HCT116 (cell line): ENCODE results near the gene TGM6. TPM values are rescaled to one million over a fixed set of nuclear protein-coding genes. Genes with fewer than 3 reads are reported as not detected.

ENCODE experiments used
- ATAC-seq: fragments of 200-7000 bp; cut with Tn5 transposase; 2 replicates; pipeline ENCODE4 v1.9.1; 2020; ENCODE audit warnings: mild to moderate bottlenecking, moderate library complexity
- BruUV-seq: library from RNA; stranded (reverse); fragments of 400-500 nt; replicated peaks from 2 replicates; lab custom pipeline; 2021; lab: Mats Ljungman, UMichigan
- CTCF ChIA-PET: fragments of 300-600 bp; sonication (Branson Sonifier 250); formaldehyde crosslinking; loops from one replicate; lab custom pipeline; 2021; ENCODE audit warnings: antibody characterized with exemption; lab: Charles Lee
- POLR2A ChIA-PET: fragments of 300-600, 350-600 bp; sonication (Branson Sonifier 250); formaldehyde crosslinking; loops from one replicate; lab custom pipeline; 2021; ENCODE audit warnings: antibody characterized with exemption; lab: Charles Lee
- RAD21 ChIA-PET, 2 experiments: fragments of 300-600 bp; sonication (Branson Sonifier 250); formaldehyde crosslinking; loops; one replicate each; lab custom pipeline; 2023; ENCODE audit warnings: low total read pairs in 2 of 2; ENCODE audit not compliant: uncharacterized antibody in 2 of 2, unreplicated experiment in 2 of 2, low non-redundant PET in 1 of 2; lab: Charles Lee
- DNase-seq: peaks from one replicate; pipeline ENCODE4 v3.0.0-alpha.2; 2010; ENCODE audit warnings: low read depth, low spot score
- H2AFZ ChIP-seq: fragments of 200-600 bp; shearing (Covaris generic), sonication (generic); 2 replicates; pipeline ENCODE4 v1.6.1; 2017; ENCODE audit warnings: low read depth, mixed run types, mixed read lengths, antibody characterized with exemption, low read length; ENCODE audit not compliant: poor library complexity, severe bottlenecking
- H3K27ac ChIP-seq: 2 replicates; pipeline ENCODE4 v1.5.1; 2012; ENCODE audit warnings: low read depth, low read length
- H3K27me3 ChIP-seq: fragments of 200-600 bp; sonication (generic); 2 replicates; pipeline ENCODE4 v1.6.1; 2016; ENCODE audit warnings: mixed run types, low read length, mixed read lengths; ENCODE audit not compliant: insufficient read depth
- H3K36me3 ChIP-seq, 2 experiments: fragments of 200-500 bp in 1 of 2; fragments of 200-600 bp in 1 of 2; sonication (Bioruptor generic) in 1 of 2; sonication (generic) in 1 of 2; 2 replicates each; pipeline versions ENCODE4 v1.5.1 to v1.6.1; 2014 to 2016; ENCODE audit warnings: low read length in 2 of 2, inconsistent platforms in 1 of 2, mixed read lengths in 1 of 2, mixed run types in 1 of 2; ENCODE audit not compliant: insufficient read depth in 2 of 2, control insufficient read depth in 1 of 2
- H3K4me1 ChIP-seq, 2 experiments: fragments of 200-600 bp in 1 of 2; sonication (generic) in 1 of 2; 2 replicates each; pipeline versions ENCODE4 v1.5.1 to v1.6.1; 2012 to 2017; ENCODE audit warnings: low read length in 2 of 2, inconsistent platforms in 1 of 2, mild to moderate bottlenecking in 1 of 2, mixed read lengths in 1 of 2, mixed run types in 1 of 2, moderate library complexity in 1 of 2; ENCODE audit not compliant: insufficient read depth in 2 of 2, control insufficient read depth in 1 of 2
- H3K4me2 ChIP-seq: fragments of 200-600 bp; sonication (generic); 2 replicates; pipeline ENCODE4 v1.6.1; 2017; ENCODE audit warnings: mixed run types, low read length, mixed read lengths
- H3K4me3 ChIP-seq, 2 experiments: fragments of 200-600 bp in 1 of 2; sonication (generic) in 1 of 2; replicated peaks in 1 of 2; 2 replicates each; pipeline ENCODE4 v1.5.1; 2011 to 2016; ENCODE audit warnings: low read length in 2 of 2, control low read depth in 1 of 2, low read depth in 1 of 2, mild to moderate bottlenecking in 1 of 2, mixed read lengths in 1 of 2, mixed run types in 1 of 2
- H3K79me2 ChIP-seq: fragments of 200-600 bp; sonication (generic); 2 replicates; pipeline ENCODE4 v1.6.1; 2017; ENCODE audit warnings: mild to moderate bottlenecking, mixed run types, low read length, moderate library complexity, mixed read lengths; ENCODE audit not compliant: insufficient read depth
- H3K9ac ChIP-seq: fragments of 200-600 bp; sonication (generic); 2 replicates; pipeline ENCODE4 v1.6.1; 2016; ENCODE audit warnings: low read length, mixed read lengths
- H3K9me2 ChIP-seq: fragments of 200-600 bp; sonication (generic), shearing (Covaris generic); 2 replicates; pipeline ENCODE4 v1.6.1; 2017; ENCODE audit warnings: mixed run types, mild to moderate bottlenecking, moderate library complexity; ENCODE audit not compliant: insufficient read depth
- H3K9me3 ChIP-seq, 2 experiments: fragments of 200-500 bp in 1 of 2; fragments of 200-600 bp in 1 of 2; sonication (Bioruptor generic) in 1 of 2; sonication (generic) in 1 of 2; 2 replicates each; pipeline ENCODE4 v1.6.1; 2014 to 2017; ENCODE audit warnings: low read length in 2 of 2, mixed read lengths in 2 of 2, inconsistent platforms in 1 of 2, low read depth in 1 of 2, mild to moderate bottlenecking in 1 of 2, mixed run types in 1 of 2, moderate library complexity in 1 of 2; ENCODE audit not compliant: control insufficient read depth in 1 of 2, insufficient read depth in 1 of 2
- H4K20me1 ChIP-seq: fragments of 200-600 bp; sonication (generic), shearing (Covaris generic); 2 replicates; pipeline ENCODE4 v1.6.1; 2017; ENCODE audit warnings: mixed run types, mild to moderate bottlenecking, moderate library complexity; ENCODE audit not compliant: insufficient read depth
- CTCF ChIP-seq, 3 experiments: fragments of 200-600 bp in 1 of 3; sonication (generic) in 1 of 3; IDR thresholded peaks in 2 of 3; conservative IDR thresholded peaks in 1 of 3; 2 replicates each; pipeline ENCODE4 v1.5.1; 2012 to 2017; ENCODE audit warnings: low read depth in 2 of 3, low read length in 2 of 3, antibody characterized with exemption in 1 of 3, borderline replicate concordance in 1 of 3, control low read depth in 1 of 3, mild to moderate bottlenecking in 1 of 3, mixed read lengths in 1 of 3, mixed run types in 1 of 3, moderate library complexity in 1 of 3; ENCODE audit not compliant: insufficient read depth in 1 of 3
- EZH2 ChIP-seq: fragments of 200-600 bp; sonication (generic); IDR thresholded peaks from 2 replicates; pipeline ENCODE4 v1.6.1; 2017; ENCODE audit warnings: antibody characterized with exemption, mixed run types
- FOSL1 ChIP-seq: IDR thresholded peaks from 2 replicates; pipeline ENCODE4 v1.6.1; 2012; ENCODE audit warnings: low read depth
- REST ChIP-seq: IDR thresholded peaks from 2 replicates; pipeline ENCODE4 v1.6.1; 2012; ENCODE audit warnings: low read depth
- TCF7L2 ChIP-seq: IDR thresholded peaks from 2 replicates; pipeline ENCODE4 v1.7.0; 2011; ENCODE audit warnings: borderline replicate concordance, inconsistent platforms; ENCODE audit not compliant: insufficient read depth, insufficient read length; ENCODE audit errors: extremely low read depth
- intact Hi-C: fragments of 100-400 bp; cut with micrococcal nuclease; formaldehyde crosslinking; loops from 2 replicates; pipeline ENCODE4 v1.10.0; 2022
- total RNA-seq: library from RNA; stranded (reverse); gene quantifications from one replicate; pipeline ENCODE4 v1.2.1, GENCODE V29; 2021; ENCODE audit not compliant: unreplicated experiment

Gene TGM6
- total RNA-seq, 1 experiment from 2014 or later, result not detected

- no peak for TF ChIP-seq CTCF (IDR thresholded peaks at IDR 0.05 in 2 of 3, conservative IDR thresholded peaks at IDR 0.05 in 1 of 3; ENCODE audit: borderline replicate concordance in 1 of 3, insufficient read depth in 1 of 3, low read depth in 2 of 3, low read length in 2 of 3)
- TF ChIP-seq, all 23 proteins: peak for 0
Observed at GRCh38 chr20:2429051-2429450, 48.4 kb downstream of the TGM6 start (continued).

GRCh38 chr20:2430538-2430937 is 49.8 kb downstream of the TGM6 start:
- ATAC-seq (no peak), DNase-seq (no peak)
- ChIA-PET POLR2A (no interaction called here), RAD21 (no interaction called here), CTCF (no interaction called here)
- TF ChIP-seq REST (no peak), TCF7L2 (no peak), FOSL1 (no peak), EZH2 (no peak)
- Histone ChIP-seq H3K27me3 (no peaks in the 10 kb centered on the region), H3K79me2 (no peaks in the 10 kb centered on the region), H3K4me2 (no peak overlapping the region), H3K9ac (no peak overlapping the region), H3K9me2 (no peaks in the 10 kb centered on the region), H3K27ac (no peak overlapping the region), H3K4me1 (no peaks in the 10 kb centered on the region), H3K4me3 (no peak overlapping the region), H3K9me3 (no peaks in the 10 kb centered on the region), H3K36me3 (no peaks in the 10 kb centered on the region), H4K20me1 (no peaks in the 10 kb centered on the region), H2AFZ (no peak overlapping the region)
- no TSS peak for BruUV-seq
- intact Hi-C loops, result no loop called here
